Measurements from ENCODE around the gene VKORC1.

- TF ChIP-seq CTCF (IDR thresholded peaks at IDR 0.05), result no peak
- no peak for TF ChIP-seq EP300 (IDR thresholded peaks at IDR 0.05)
- no peak for TF ChIP-seq POLR2AphosphoS5 (IDR thresholded peaks at IDR 0.05)
Observed at GRCh38 chr16:31085873-31086628, 8.5 kb downstream of the VKORC1 start.
